GM23248 (cell line): ENCODE results near the gene DEGS1. TPM values are rescaled to one million over a fixed set of nuclear protein-coding genes. Genes with fewer than 3 reads are reported as not detected.

ENCODE experiments used
- DNase-seq: peaks from one replicate; pipeline ENCODE4 v3.0.0-alpha.2; 2015
- H2AFZ ChIP-seq: fragments of 200-600 bp; sonication (generic); 2 replicates; pipeline ENCODE4 v1.6.1; 2016; ENCODE audit warnings: antibody characterized with exemption
- H3F3A ChIP-seq: fragments of 200-600 bp; sonication (generic); 2 replicates; pipeline ENCODE4 v1.6.1; 2016; ENCODE audit warnings: mild to moderate bottlenecking, antibody characterized with exemption, mixed run types; ENCODE audit not compliant: insufficient read depth
- H3K27ac ChIP-seq: fragments of 200-600 bp; sonication (generic); 2 replicates; pipeline ENCODE4 v1.5.1; 2016; ENCODE audit warnings: mild to moderate bottlenecking
- H3K27me3 ChIP-seq: fragments of 200-600 bp; sonication (generic); replicated peaks from 2 replicates; pipeline ENCODE4 v1.6.1; 2016; ENCODE audit warnings: mild to moderate bottlenecking; ENCODE audit not compliant: insufficient read depth
- H3K36me3 ChIP-seq: fragments of 200-600 bp; sonication (generic); 2 replicates; pipeline ENCODE4 v1.6.1; 2016; ENCODE audit warnings: low read depth, mild to moderate bottlenecking
- H3K4me1 ChIP-seq: fragments of 200-600 bp; sonication (generic); 2 replicates; pipeline ENCODE4 v1.6.1; 2016; ENCODE audit warnings: mild to moderate bottlenecking; ENCODE audit not compliant: insufficient read depth
- H3K4me2 ChIP-seq: fragments of 200-600 bp; sonication (generic); one replicate; pipeline ENCODE4 v1.6.1; 2016; ENCODE audit warnings: mild to moderate bottlenecking; ENCODE audit not compliant: unreplicated experiment
- H3K4me3 ChIP-seq: fragments of 200-600 bp; sonication (generic); 2 replicates; pipeline ENCODE4 v1.5.1; 2016; ENCODE audit warnings: mild to moderate bottlenecking
- H3K79me2 ChIP-seq: fragments of 200-600 bp; sonication (generic); 2 replicates; pipeline ENCODE4 v1.6.1; 2016; ENCODE audit warnings: mild to moderate bottlenecking; ENCODE audit not compliant: insufficient read depth
- H3K9ac ChIP-seq: fragments of 200-600 bp; sonication (generic); 2 replicates; pipeline ENCODE4 v1.6.1; 2016; ENCODE audit warnings: mild to moderate bottlenecking
- H3K9me2 ChIP-seq: fragments of 200-600 bp; sonication (generic); 2 replicates; pipeline ENCODE4 v1.6.1; 2016; ENCODE audit warnings: mixed run types, mild to moderate bottlenecking, moderate library complexity; ENCODE audit not compliant: insufficient read depth
- H3K9me3 ChIP-seq: fragments of 200-600 bp; sonication (generic); one replicate; pipeline ENCODE4 v1.6.1; 2017; ENCODE audit warnings: low read depth
- H4K20me1 ChIP-seq: fragments of 200-600 bp; sonication (generic); 2 replicates; pipeline ENCODE4 v1.6.0; 2016; ENCODE audit not compliant: insufficient read depth
- EZH2 ChIP-seq: fragments of 200-600 bp; sonication (generic); IDR thresholded peaks from 2 replicates; pipeline ENCODE4 v1.6.1; 2018; ENCODE audit warnings: antibody characterized with exemption, mild to moderate bottlenecking; ENCODE audit not compliant: insufficient read depth, poor library complexity, severe bottlenecking
- EZH2phosphoT487 ChIP-seq: fragments of 200-600 bp; sonication (generic); IDR thresholded peaks from 2 replicates; pipeline ENCODE4 v1.6.1; 2018; ENCODE audit warnings: antibody characterized with exemption, moderate library complexity, mild to moderate bottlenecking, low read depth; ENCODE audit not compliant: insufficient read depth
- WGBS, 2 experiments: methylation state at CpG; one replicate each; pipeline ENCODE4 v1.1.6; 2015 to 2017; ENCODE audit warnings: low lambda C conversion rate in 2 of 2, low coverage in 1 of 2; ENCODE audit errors: missing lambda C conversion rate in 2 of 2; 5-methylcytosine and 5-hydroxymethylcytosine counted together
- in situ Hi-C: fragments of 300-500 bp; cut with MboI; formaldehyde crosslinking; loops from 2 replicates; pipeline ENCODE4 v1.15.0; 2020
- polyA plus RNA-seq: library from polyadenylated mRNA; unstranded; fragments of >200 nt; fragmentation: Nextera tagmentation; extraction: Ambion mirVana; gene quantifications from 2 replicates; pipeline ENCODE4 v1.2.1, GENCODE V29; 2016
- total RNA-seq: library from RNA; depleted of rRNA; stranded (reverse); fragments of >200 nt; shearing (Covaris generic); gene quantifications from 2 replicates; pipeline ENCODE4 v1.2.3, GENCODE V29; 2014

DEGS1 gene
- total and polyA plus RNA-seq, 2 experiments from 2014 or later: 227 to 265 TPM

- Histone ChIP-seq H3K36me3 (peaks cover 6% of the 10 kb centered on the region; the same call in 1 of the 2 replicates), H3K27ac (no peak overlapping the region), H3F3A (peaks cover 12% of the 10 kb centered on the region), H3K4me1 (peaks cover 13% of the 10 kb centered on the region; the same call in 1 of the 2 replicates), H3K9me2 (no peaks in the 10 kb centered on the region), H3K4me2 (no peak overlapping the region), H4K20me1 (no peaks in the 10 kb centered on the region), H3K9ac (no peak overlapping the region), H2AFZ (no peak overlapping the region), H3K4me3 (no peak overlapping the region), H3K27me3 (no peaks in the 10 kb centered on the region), H3K79me2 (no peaks in the 10 kb centered on the region), H3K9me3 (no peaks in the 10 kb centered on the region)
- whole genome bisulfite sequencing, 2 experiments: 91% methylated on average over 6 of the region's 6 CpGs
- DNase-seq: no peak
- TF ChIP-seq EZH2phosphoT487 (no peak), EZH2 (no peak)
- in situ Hi-C loops: no loop called here
These were observed 43.9 kb downstream of the DEGS1 start for GRCh38 chr1:224226849-224227502.

GRCh38 chr1:224234017-224234416 lies 51.0 kb downstream of the DEGS1 start:
- Histone ChIP-seq H3K4me2 (no peak overlapping the region), H3K36me3 (peaks cover 11% of the 10 kb centered on the region; the same call in 1 of the 2 replicates), H3F3A (no peaks in the 10 kb centered on the region), H3K9ac (no peak overlapping the region), H3K79me2 (no peaks in the 10 kb centered on the region), H4K20me1 (no peaks in the 10 kb centered on the region), H3K27ac (no peak overlapping the region), H2AFZ (no peak overlapping the region), H3K9me2 (no peaks in the 10 kb centered on the region), H3K27me3 (no peaks in the 10 kb centered on the region), H3K9me3 (no peaks in the 10 kb centered on the region), H3K4me1 (no peaks in the 10 kb centered on the region), H3K4me3 (no peak overlapping the region)
- DNase-seq: no peak
- TF ChIP-seq EZH2 (no peak), EZH2phosphoT487 (no peak)
- in situ Hi-C loops: no loop called here

GRCh38 chr1:224235813-224236493 lies 52.9 kb downstream of the DEGS1 start:
- Histone ChIP-seq H3K4me3 (no peak overlapping the region), H3K9me2 (no peaks in the 10 kb centered on the region), H3K27ac (no peak overlapping the region), H3K9me3 (no peaks in the 10 kb centered on the region), H3K36me3 (peaks cover 11% of the 10 kb centered on the region; the same call in 1 of the 2 replicates), H4K20me1 (no peaks in the 10 kb centered on the region), H3K9ac (no peak overlapping the region), H3K79me2 (no peaks in the 10 kb centered on the region), H3K27me3 (no peaks in the 10 kb centered on the region), H2AFZ (no peak overlapping the region), H3K4me1 (no peaks in the 10 kb centered on the region), H3K4me2 (no peak overlapping the region), H3F3A (no peaks in the 10 kb centered on the region)
- TF ChIP-seq EZH2phosphoT487: no peak
- TF ChIP-seq EZH2: no peak
- in situ Hi-C loops: no loop called here
- 96 to 100% methylated on average over 2 of the region's 2 CpGs for WGBS, 2 experiments
- DNase-seq: no peak

GRCh38 chr1:224237119-224237881 lies 54.3 kb downstream of the DEGS1 start:
- in situ Hi-C loops: no loop called here
- H4K20me1 ChIP-seq: no peaks in the 10 kb centered on the region
- H3K79me2 ChIP-seq: no peaks in the 10 kb centered on the region
- H3K9me3 ChIP-seq: no peaks in the 10 kb centered on the region
- no peak overlapping the region for H3K27ac ChIP-seq
- H3K36me3 ChIP-seq: peaks cover 13% of the 10 kb centered on the region; the same call in 1 of the 2 replicates
- H2AFZ ChIP-seq: no peak overlapping the region
- no peaks in the 10 kb centered on the region for H3K9me2 ChIP-seq
- H3K4me1 ChIP-seq: no peaks in the 10 kb centered on the region
- no peak overlapping the region for H3K9ac ChIP-seq
- TF ChIP-seq EZH2phosphoT487: no peak
- no peak for TF ChIP-seq EZH2
- no peak overlapping the region for H3K4me3 ChIP-seq
- no peaks in the 10 kb centered on the region for H3F3A ChIP-seq
- H3K4me2 ChIP-seq: no peak overlapping the region
- no peaks in the 10 kb centered on the region for H3K27me3 ChIP-seq
- no peak for DNase-seq
- 93 to 96% methylated on average over 9 to 11 of the region's 11 CpGs for WGBS, 2 experiments
